CD4-positive, alpha-beta T cell treated with Interleukin-1 beta for 1 hour (primary cell): ENCODE results near the gene DTNB.
A peak's percentile ranks its signal among the peaks of the same experiment; 100 is the strongest.
"Not testable (repeated sequence)": the region's sequence is repeated elsewhere in the genome, so short reads cannot be mapped to it uniquely, and the experiment has no call there.

ENCODE experiments used
- DNase-seq, 2 donors: peaks; one replicate each; pipeline ENCODE4 v3.0.0-alpha.2; 2020 to 2022

DTNB gene

GRCh38 chr2:25620077-25620476 is 53.3 kb downstream of the DTNB start:
- DNase-seq = no peak

DNA sequence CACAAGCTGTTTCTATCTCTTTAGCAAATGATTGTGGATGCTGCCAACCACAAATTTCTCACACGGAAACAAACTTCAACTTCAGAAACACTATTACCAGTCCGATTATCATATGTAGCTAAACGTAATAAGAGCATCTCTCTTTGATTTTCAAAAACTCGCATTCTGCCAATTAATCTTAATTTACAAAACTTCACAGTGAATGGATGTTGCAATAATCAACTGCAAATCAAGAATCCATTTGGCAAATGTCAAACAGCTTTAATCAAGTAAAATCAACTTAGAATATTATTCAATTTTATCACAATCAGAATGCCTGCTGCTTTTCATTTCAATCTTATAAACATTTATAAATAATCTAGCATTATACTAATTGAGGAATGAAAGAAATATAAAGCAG is 54.2 kb downstream of the DTNB start:
- DNase-seq = no peak

DNA sequence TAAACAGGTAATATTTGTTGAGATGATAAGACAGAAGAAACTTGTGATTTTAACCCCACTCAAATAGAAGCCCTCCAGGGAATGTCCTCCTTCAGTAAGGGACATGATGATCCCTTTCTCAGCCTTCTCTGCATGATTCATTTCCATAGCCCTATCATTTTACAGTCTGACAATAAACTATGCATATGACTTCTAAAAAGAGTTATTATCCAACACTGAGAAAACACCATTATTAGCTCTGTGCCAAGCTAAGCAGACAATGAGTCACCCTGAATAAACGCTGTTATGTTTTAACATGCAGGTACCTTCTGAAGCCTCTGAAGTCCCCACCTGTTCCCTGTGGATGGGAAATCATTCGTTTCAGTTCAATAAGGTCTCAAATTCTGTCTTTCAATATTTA is 54.7 kb downstream of the DTNB start:
- no peak for DNase-seq

GRCh38 chr2:25617948-25618646 is 55.3 kb downstream of the DTNB start:
- no peak for DNase-seq

GRCh38 chr2:25615920-25616319 is 57.5 kb downstream of the DTNB start:
- no peak for DNase-seq

GRCh38 chr2:25615386-25615785 is 58.0 kb downstream of the DTNB start:
- no peak for DNase-seq

GRCh38 chr2:25614711-25615110 is 58.7 kb downstream of the DTNB start:
- no peak for DNase-seq

DNA sequence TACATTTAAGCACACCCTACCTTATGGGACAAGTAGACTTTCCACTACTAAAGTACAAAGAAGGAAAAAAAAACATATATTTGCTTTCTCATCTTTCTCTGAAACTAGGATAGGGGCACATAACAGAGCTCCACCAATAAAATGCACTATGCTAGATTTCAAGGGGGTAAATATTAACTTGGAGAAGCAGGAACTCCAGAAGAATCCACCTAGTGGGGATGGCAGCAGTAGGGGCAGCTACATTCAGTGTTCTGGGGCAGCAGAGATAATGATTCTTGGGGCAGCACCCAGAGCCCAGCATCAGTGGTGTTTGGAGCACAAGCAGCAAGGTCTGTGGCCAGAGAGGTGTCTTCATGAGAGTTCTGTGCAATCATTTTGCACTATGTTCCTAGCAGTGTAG is 64.7 kb downstream of the DTNB start:
- no peak for DNase-seq

GRCh38 chr2:25606892-25607291 is 66.5 kb downstream of the DTNB start:
- DNase-seq = peak in 1 of 2 donors; percentile 36

GRCh38 chr2:25602333-25602723 is 71.0 kb downstream of the DTNB start:
- no peak for DNase-seq

- DNase-seq = not testable (repeated sequence)
Measured at GRCh38 chr2:25601711-25602332, 71.6 kb downstream of the DTNB start.

- DNase-seq = no peak
Measured at GRCh38 chr2:25598911-25599310, 74.5 kb downstream of the DTNB start.

DNA sequence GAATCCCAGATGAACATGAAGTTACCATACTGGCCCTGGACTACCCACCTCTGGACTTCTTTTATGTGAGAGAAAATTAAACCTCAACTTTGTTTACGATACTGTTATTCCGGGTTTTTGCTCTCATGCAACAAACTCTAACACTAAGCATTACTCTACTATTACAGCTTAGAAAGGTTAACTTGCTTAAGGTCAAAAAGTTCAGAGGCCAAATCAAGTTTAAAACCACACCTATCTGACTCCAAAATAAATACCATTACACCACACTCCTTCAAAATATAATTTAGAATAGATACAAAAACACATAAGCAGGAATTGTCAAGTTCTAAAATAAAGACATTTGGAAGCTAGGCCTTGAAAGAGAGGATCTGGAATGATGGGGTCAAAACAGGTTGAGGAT is 75.0 kb downstream of the DTNB start:
- no peak for DNase-seq

GRCh38 chr2:25597881-25598280 is 75.5 kb downstream of the DTNB start:
- DNase-seq = no peak

DNA sequence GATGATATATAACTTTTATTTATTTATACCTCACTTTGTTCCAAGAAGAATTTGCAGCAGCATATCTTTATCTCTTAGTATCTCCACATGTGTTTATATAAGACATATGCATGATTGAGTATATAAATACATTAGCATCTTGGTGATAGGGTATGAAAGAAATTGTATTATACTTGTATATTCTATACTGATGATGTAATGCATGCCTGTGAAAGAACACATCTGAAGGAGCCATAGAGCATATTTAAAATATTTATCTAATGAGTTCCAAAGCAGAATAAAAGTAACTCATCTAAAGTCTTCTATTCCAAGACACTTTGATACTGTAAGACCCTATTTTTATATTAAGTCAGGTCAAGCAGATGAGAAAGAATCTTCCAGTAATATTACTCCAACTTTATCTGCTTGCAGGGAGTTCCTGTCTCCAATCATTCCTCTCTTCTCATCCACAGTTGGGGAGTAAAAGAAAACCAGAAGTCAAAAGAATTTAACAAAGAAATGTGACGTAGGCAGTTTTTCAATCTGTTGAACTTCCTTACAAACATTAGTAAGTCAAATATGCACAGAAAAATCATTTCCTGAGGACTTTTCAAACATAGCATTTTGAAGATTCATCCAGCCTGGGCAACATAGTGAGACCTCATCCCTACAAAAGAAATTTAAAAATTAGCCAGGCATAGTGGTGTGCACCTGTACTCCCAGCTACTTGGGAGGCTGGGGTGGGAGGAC is 76.7 kb downstream of the DTNB start:
- DNase-seq = no peak

DNA sequence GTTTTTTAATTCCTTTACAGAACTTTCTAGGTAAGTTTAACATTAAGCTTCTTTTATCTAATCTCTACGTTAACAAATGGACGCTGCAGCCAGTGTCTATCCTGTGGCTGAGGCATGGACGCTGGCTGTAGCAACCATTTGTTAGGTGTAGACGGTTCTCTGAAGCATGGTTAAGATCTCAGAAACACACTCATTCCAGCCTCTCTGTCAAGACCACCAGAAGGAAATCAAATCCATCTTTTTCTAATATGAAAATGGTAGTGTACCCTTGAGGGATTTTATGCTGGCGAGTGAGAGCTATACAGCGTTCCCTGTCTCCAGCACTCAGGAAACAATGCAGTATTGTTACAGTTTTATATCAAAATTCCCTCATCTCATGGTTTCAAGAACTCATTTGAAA is 78.0 kb downstream of the DTNB start:
- no peak for DNase-seq

DNA sequence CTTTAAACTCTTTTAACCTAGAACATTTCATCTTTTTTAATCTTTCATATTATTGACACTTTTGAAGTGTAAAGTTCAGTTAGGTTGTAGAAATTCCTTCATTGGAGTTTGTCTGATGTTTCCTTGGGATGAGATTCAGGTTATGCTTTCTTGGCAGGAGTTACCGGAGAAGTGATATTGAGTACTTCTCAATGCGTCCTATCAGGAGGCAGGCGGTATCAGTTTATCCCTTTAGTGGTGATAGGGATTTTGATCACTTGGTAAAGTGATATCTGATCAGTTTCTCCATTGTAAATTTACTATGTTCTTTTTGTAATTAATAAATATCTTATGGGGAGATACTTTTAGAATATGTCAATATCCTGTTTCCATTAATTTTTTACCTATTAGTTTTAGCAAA is 78.4 kb downstream of the DTNB start:
- no peak for DNase-seq

DNA sequence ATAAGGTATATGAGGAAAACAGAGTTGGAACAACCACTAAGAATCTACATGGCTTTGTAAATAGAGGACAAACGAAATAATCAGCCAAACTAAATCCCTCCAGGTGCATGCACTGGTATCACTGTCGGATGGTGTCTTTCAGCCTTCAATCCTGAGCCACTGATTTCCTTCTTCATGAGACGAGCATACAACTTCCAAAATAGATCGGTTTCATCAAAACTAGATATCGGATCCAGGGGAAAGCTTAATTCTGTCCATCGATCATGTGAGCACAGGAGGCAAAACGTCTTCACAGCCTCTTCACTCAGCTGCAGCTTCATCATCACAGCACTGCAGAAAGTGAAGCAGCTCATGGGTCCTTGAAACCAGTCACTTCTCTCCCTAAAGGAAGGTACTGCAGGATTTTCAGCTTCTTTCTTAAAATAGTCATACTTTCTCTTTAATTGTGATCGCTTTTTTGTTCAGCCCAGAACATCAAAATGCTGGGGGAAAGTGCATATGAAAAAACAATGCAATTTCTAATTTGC is 80.5 kb downstream of the DTNB start:
- DNase-seq = no peak

- no peak for DNase-seq
Measured at GRCh38 chr2:25590921-25591505, 82.4 kb downstream of the DTNB start.

GRCh38 chr2:25589676-25590205 is 83.6 kb downstream of the DTNB start:
- no peak for DNase-seq

DNA sequence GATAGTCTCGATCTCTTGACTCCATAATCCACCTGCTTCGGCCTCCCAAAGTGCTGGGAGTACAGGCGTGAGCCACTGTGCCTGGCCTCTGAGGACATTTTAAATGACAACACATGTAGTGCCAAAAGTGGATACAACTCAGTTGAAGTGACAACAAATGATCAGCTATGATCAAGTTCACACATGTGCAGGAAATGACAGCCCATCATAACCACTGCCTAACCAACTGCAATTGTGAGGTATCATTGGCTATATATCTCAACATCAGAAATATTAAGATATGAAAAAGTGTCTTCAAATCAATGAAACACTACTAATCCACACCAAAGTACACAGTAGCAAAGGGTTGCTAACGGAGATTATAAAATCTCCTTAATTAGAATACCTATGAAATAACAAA is 84.8 kb downstream of the DTNB start:
- DNase-seq = no peak

- peak in 1 of 2 donors; percentile 49 for DNase-seq
Measured at GRCh38 chr2:25587361-25587760, 86.0 kb downstream of the DTNB start.

DNA sequence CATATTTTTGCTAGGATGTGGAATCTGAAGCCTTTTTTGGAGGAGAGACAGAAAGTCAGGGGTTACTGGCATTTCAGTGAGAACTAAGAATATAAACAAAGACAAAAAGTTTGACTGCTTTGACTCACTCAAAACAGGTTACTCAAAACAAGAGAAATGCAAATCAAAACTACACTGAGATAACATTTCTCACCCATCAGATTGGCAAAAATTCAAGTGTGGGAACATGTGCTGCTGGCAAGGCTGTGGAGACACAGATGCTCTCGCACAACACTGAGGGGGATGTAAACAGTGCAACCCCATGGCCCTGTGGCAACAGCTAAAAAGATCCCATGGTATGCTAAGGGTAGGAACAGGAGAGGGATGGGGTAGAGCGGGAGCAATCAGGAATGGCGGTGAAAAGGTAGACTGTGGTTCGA is 86.6 kb downstream of the DTNB start:
- no peak for DNase-seq
